Epithelial cell of proximal tubule (primary cell): ENCODE data around the gene COL8A1. TPM values are rescaled to one million over a fixed set of nuclear protein-coding genes. Genes with fewer than 3 reads are reported as not detected.

Experiments used
- DNase-seq: peaks from one replicate; pipeline ENCODE4 v3.0.0-alpha.2; 2011; ENCODE audit warnings: low read depth
- H3K4me3 ChIP-seq: 2 replicates; pipeline ENCODE4 v1.5.1; 2011; ENCODE audit warnings: low read depth, mild to moderate bottlenecking, low read length
- total RNA-seq: library from RNA; depleted of rRNA; stranded (reverse); fragments of >200 nt; gene quantifications from 2 replicates; pipeline ENCODE4 v1.2.3, GENCODE V29; 2015
- TF ChIP-seq, protein P1 (sequence below): conservative IDR thresholded peaks from 2 replicates; pipeline ENCODE4 v1.5.1; 2012; ENCODE audit warnings: low read depth, mild to moderate bottlenecking, low read length

COL8A1 gene
- total RNA-seq, 1 donor from 2014 or later, result 60.5 TPM

DNA sequence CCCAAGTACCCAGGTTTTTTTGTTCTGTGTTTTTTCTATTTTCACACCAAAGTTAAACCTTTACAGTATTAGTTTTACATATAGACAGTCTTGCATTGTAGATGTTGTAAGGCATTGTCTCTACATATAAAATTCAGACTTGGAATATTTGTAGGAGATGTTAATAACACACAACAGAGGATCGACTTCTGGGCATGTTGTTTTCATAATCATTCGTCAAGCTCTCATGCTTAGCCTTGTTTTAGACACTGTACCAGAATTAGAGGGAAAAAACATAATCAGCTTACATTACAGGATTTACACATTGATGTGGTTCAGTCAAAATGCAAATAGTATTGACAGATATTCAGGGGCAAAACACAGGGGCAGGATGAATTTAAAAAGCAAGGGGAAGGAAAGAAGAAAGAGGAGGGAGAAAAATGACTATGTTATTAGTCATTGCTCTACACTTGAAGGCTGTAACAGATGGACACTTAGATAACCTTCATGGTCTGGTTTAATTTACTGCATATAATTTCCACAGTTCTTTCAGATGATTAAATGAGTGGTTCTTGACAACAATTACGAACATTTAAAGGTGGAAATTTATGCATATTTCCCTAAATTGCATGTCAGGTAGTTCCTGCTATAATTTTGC is 186.7 kb downstream of the COL8A1 start:
- TF ChIP-seq, protein P1, sequence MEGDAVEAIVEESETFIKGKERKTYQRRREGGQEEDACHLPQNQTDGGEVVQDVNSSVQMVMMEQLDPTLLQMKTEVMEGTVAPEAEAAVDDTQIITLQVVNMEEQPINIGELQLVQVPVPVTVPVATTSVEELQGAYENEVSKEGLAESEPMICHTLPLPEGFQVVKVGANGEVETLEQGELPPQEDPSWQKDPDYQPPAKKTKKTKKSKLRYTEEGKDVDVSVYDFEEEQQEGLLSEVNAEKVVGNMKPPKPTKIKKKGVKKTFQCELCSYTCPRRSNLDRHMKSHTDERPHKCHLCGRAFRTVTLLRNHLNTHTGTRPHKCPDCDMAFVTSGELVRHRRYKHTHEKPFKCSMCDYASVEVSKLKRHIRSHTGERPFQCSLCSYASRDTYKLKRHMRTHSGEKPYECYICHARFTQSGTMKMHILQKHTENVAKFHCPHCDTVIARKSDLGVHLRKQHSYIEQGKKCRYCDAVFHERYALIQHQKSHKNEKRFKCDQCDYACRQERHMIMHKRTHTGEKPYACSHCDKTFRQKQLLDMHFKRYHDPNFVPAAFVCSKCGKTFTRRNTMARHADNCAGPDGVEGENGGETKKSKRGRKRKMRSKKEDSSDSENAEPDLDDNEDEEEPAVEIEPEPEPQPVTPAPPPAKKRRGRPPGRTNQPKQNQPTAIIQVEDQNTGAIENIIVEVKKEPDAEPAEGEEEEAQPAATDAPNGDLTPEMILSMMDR, result no peak
- no peak for DNase-seq
- H3K4me3 ChIP-seq, result no peak overlapping the region

DNA sequence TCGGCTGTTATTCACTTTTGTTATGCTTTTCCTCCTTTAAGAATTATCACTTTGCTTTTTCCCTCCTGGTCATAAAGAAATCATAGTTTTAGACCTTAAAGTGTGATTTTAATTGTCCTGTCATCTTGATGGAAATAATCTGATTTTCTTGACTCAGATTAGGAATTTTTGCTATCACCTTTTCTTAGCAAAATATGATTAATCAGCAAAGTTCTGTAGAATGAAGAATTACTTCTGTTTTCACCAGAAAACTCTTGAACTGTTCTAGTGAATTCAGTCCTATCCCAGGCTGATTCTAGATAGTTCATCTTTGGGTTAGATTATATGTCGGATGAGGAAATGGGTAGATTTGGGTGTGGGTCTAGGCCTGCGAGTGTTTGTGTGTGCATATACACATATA is 191.4 kb downstream of the COL8A1 start:
- TF ChIP-seq, protein P1, result no peak
- no peak for DNase-seq
- H3K4me3 ChIP-seq, result no peak overlapping the region

DNA sequence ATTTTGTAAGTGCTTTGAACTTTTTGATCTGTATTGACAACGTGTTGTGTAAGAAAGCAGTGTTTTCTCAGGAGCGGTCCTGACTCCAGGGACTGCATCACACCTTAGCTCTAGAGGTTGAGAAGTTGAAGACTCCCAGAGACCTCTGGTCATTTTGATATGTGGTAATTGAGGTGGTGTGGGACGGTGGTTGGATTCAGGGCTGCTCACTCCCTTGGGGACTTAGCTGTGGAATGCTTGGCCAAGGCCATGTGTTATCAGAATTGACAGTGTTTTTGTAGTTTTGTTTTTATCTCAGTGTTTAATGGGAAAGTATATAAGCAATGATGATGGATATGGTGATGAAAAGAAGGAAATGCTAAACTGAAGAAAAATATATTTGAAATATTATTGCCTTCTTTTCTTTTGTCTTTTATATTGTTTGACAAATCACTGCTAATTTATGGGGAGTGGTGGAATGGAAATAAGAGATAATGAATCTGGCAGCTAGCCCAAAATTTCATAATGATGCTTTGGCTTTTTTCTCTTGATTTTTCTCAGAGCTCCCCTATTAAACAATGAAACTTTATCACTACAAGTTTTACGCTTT is 195.3 kb downstream of the COL8A1 start:
- TF ChIP-seq, protein P1, result no peak
- H3K4me3 ChIP-seq, result no peak overlapping the region
- no peak for DNase-seq

DNA sequence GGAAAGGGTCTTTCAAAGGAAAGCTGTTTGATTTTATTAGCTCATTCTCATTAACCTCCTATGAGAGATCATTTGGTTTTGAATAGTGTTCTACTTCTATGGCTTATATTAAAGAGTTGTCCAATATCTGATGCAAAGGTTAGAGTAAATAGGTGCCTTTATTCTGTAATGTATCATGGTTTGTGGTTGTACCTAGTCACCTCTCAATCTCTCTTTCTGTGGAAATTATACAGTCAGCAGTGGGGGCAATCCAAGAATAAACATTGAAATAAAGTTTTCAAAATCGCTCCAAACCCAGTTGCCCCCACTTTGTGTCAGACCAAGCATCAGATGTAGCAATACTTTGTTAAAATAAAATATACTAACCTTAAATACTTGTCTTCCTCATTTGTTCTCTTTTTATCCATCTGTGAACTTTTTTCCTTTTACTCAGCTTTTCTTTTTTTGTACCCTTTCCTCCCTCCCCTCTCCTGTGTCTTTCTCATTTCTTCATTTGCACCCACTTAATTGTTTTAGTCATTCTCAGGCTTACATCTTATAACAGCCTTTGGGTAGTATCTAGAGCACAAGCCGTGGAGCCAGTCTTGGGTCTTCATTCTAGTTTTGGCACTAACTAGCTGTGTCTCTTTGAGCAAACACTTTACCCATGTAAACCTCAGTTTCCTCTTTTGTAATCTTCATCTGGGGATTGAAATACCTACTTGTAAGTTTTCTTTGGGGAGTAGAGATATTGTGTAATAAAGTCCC is 196.0 kb downstream of the COL8A1 start:
- no peak overlapping the region for H3K4me3 ChIP-seq
- DNase-seq, result no peak
- TF ChIP-seq, protein P1, result no peak

DNA sequence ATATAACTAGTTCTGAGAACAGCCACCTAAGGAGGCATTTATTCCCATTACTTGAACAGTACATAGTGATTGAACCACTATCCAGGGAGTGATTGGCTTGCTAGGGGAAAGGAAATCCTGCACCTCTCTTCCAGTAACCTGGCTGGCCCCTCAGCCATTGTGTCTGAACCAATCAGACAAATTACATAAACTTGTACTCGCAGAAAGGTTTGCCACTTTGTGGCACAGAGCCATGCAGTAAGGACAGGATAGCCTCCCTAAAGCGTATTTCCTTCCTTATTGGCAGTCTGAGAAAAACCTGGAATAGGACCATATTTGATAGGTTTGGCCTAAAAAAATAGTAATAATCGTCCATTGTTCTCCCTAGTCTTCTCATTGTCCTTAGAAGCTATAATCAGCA is 198.3 kb downstream of the COL8A1 start:
- TF ChIP-seq, protein P1, result no peak
- no peak overlapping the region for H3K4me3 ChIP-seq
- no peak for DNase-seq

DNA sequence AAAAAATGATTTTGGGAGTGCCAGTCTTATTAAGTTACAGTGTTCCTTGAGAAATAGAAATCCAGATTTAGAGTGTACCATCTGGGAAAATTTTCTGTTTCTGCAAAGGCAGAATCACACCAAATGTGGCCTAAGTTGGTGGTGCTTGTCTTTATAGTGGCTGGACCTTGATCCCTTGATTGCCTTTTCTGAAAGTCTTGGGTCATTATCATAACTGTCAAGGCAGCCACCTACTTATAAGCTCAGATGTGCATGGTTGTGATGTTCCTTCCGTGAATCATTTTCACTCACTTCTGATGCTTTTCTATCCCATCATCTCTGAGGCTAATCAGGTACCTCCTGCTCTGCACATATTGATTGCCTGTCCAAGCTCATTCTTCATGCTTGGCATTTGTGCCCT is 199.3 kb downstream of the COL8A1 start:
- no peak overlapping the region for H3K4me3 ChIP-seq
- TF ChIP-seq, protein P1, result no peak
- DNase-seq, result no peak
